Caco-2 (cell line): ENCODE results near the gene ENPP4. TPM values are rescaled to one million over a fixed set of nuclear protein-coding genes. Genes with fewer than 3 reads are reported as not detected.

Source experiments
- BruUV-seq: library from RNA; stranded (reverse); fragments of 400-500 nt; replicated peaks from 2 replicates; lab custom pipeline; 2021; lab: Mats Ljungman, UMichigan
- CTCF ChIA-PET: fragments of 300-600 bp; sonication (Branson Sonifier 250); formaldehyde crosslinking; loops from one replicate; lab custom pipeline; 2022; ENCODE audit warnings: antibody characterized with exemption; lab: Charles Lee
- POLR2A ChIA-PET: fragments of 300-600 bp; sonication (Branson Sonifier 250); formaldehyde crosslinking; loops from one replicate; lab custom pipeline; 2022; ENCODE audit warnings: antibody characterized with exemption; lab: Charles Lee
- DNase-seq, 2 experiments: peaks; one replicate each; pipeline versions ENCODE4 v3.0.0 to v3.0.0-alpha.2; 2020 to 2022
- H3K27me3 ChIP-seq: replicated peaks from 2 replicates; pipeline ENCODE4 v1.6.0; 2011; ENCODE audit warnings: low read length; ENCODE audit not compliant: control insufficient read depth, insufficient read depth
- H3K36me3 ChIP-seq: 2 replicates; pipeline ENCODE4 v1.5.1; 2011; ENCODE audit warnings: low read length; ENCODE audit not compliant: control insufficient read depth, insufficient read depth
- H3K4me1 ChIP-seq: fragments of 250-450 bp; sonication (Bioruptor Pico); 2 replicates; pipeline ENCODE4 v1.5.1; 2020; ENCODE audit warnings: mild to moderate bottlenecking
- H3K4me3 ChIP-seq: 2 replicates; pipeline ENCODE4 v1.5.1; 2011; ENCODE audit warnings: low read depth, mild to moderate bottlenecking, control low read depth, low read length
- H3K9me3 ChIP-seq: fragments of 250-450 bp; sonication (Bioruptor Pico); 2 replicates; pipeline ENCODE4 v1.5.1; 2020; ENCODE audit warnings: mild to moderate bottlenecking, moderate library complexity
- H3K27ac Mint-ChIP-seq: one replicate; pipeline ENCODE4 v1.8.0; 2022; ENCODE audit warnings: mixed read lengths; ENCODE audit not compliant: unreplicated experiment
- H3K27me3 Mint-ChIP-seq: one replicate; pipeline ENCODE4 v1.8.0; 2022; ENCODE audit warnings: mixed read lengths; ENCODE audit not compliant: insufficient read depth, unreplicated experiment
- H3K36me3 Mint-ChIP-seq: one replicate; pipeline ENCODE4 v1.8.0; 2022; ENCODE audit warnings: mild to moderate bottlenecking, mixed read lengths; ENCODE audit not compliant: insufficient read depth, unreplicated experiment
- H3K4me1 Mint-ChIP-seq: one replicate; pipeline ENCODE4 v1.8.0; 2022; ENCODE audit warnings: low read depth, mixed read lengths; ENCODE audit not compliant: unreplicated experiment
- H3K4me3 Mint-ChIP-seq: one replicate; pipeline ENCODE4 v1.8.0; 2022; ENCODE audit warnings: mild to moderate bottlenecking, moderate library complexity, mixed read lengths; ENCODE audit not compliant: unreplicated experiment
- H3K9me3 Mint-ChIP-seq: one replicate; pipeline ENCODE4 v1.8.0; 2022; ENCODE audit warnings: mixed read lengths; ENCODE audit not compliant: unreplicated experiment
- intact Hi-C: fragments of 100-400 bp; cut with micrococcal nuclease; formaldehyde crosslinking; loops from one replicate; pipeline ENCODE4 v1.10.0; 2022; ENCODE audit not compliant: unreplicated experiment
- total RNA-seq: library from RNA; stranded (reverse); gene quantifications from 2 replicates; pipeline ENCODE4 v1.2.3, GENCODE V29; 2022
- TF ChIP-seq, protein P1 (sequence below), 2 experiments: fragments of 200-600 bp in 1 of 2; IDR thresholded peaks; 1 replicate in 1 of 2; 2 replicates in 1 of 2; pipeline versions ENCODE4 v1.5.1 to v1.8.0; 2011 to 2022; ENCODE audit warnings: antibody characterized with exemption in 1 of 2, control low read depth in 1 of 2, inconsistent platforms in 1 of 2, low read depth in 1 of 2, low read length in 1 of 2, mild to moderate bottlenecking in 1 of 2, moderate library complexity in 1 of 2; ENCODE audit not compliant: insufficient read depth in 1 of 2, severe bottlenecking in 1 of 2, unreplicated experiment in 1 of 2

Gene ENPP4
- total RNA-seq, 1 experiment from 2014 or later, result 2.7 TPM

DNA sequence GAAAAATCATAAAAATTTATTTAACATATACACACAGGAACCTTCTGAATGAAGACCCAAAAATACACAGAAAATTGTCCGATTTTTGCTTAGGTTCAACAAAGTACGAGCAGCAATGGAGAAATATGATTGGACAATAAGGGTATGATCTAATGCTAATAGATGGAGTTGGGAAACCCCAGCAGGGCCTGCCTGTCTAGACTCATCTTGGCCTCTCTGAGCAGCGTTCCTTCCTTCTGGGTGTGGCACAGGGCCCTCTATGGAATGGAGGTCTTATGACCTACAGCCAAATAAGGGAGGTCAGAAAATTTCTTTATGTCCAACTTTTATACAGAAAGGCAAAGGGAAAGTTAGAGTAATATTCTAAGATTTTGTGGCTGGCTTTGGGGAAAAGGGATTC is 27.7 kb upstream of the ENPP4 start:
- no peaks in the 10 kb centered on the region for H3K36me3 ChIP-seq
- BruUV-seq, result no TSS peak
- Mint-ChIP-seq H3K27me3 (no peaks in the 10 kb centered on the region), H3K27ac (no peak overlapping the region), H3K9me3 (no peaks in the 10 kb centered on the region), H3K4me3 (no peak overlapping the region), H3K4me1 (no peaks in the 10 kb centered on the region), H3K36me3 (no peaks in the 10 kb centered on the region)
- no peak for DNase-seq
- CTCF ChIA-PET, result no interaction called here
- TF ChIP-seq, protein P1, sequence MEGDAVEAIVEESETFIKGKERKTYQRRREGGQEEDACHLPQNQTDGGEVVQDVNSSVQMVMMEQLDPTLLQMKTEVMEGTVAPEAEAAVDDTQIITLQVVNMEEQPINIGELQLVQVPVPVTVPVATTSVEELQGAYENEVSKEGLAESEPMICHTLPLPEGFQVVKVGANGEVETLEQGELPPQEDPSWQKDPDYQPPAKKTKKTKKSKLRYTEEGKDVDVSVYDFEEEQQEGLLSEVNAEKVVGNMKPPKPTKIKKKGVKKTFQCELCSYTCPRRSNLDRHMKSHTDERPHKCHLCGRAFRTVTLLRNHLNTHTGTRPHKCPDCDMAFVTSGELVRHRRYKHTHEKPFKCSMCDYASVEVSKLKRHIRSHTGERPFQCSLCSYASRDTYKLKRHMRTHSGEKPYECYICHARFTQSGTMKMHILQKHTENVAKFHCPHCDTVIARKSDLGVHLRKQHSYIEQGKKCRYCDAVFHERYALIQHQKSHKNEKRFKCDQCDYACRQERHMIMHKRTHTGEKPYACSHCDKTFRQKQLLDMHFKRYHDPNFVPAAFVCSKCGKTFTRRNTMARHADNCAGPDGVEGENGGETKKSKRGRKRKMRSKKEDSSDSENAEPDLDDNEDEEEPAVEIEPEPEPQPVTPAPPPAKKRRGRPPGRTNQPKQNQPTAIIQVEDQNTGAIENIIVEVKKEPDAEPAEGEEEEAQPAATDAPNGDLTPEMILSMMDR (IDR thresholded peaks at IDR 0.05; ENCODE audit: insufficient read depth in 1 of 2, low read depth in 1 of 2, low read length in 1 of 2, severe bottlenecking in 1 of 2, unreplicated experiment in 1 of 2), result no peak
- no peaks in the 10 kb centered on the region for H3K27me3 ChIP-seq
- POLR2A ChIA-PET, result no interaction called here
- H3K4me1 ChIP-seq, result no peaks in the 10 kb centered on the region
- H3K4me3 ChIP-seq, result no peak overlapping the region
- intact Hi-C loops, result no loop called here
- H3K9me3 ChIP-seq, result peaks cover 3% of the 10 kb centered on the region; the same call in 1 of the 2 replicates

DNA sequence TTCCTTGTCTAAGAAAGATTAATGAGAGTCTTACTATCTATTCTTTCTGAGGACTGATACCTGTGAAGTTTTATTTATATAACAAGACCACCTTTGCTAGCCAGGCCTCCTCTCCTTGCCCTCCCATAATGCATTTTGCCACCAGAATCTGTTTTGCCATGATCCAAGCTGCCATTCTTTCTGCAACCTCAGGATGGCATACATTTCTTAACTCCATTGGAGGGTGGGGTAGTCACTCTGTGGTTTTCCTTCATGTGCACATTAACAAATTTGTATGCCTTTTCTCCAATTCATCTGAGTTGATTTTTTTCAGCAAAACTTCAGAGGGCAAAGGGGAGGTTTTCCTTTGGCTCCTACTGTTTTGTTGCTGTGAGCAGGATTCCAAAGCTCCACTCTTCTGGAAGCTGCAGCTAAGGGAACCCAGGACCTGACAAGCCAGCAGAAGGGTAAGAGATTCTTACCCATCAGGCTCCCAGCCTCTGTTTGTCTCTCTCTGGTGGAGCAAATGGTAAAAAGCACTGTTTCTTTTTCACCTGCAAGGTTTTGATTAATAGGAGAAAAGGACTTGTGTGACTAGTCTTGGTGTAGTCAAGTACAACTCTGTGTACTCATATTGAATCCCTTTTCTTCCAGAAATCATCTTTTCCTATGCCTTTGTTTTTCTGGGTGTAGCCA is 26.2 kb upstream of the ENPP4 start:
- Mint-ChIP-seq H3K27ac (no peak overlapping the region), H3K27me3 (no peaks in the 10 kb centered on the region), H3K4me3 (no peak overlapping the region), H3K36me3 (no peaks in the 10 kb centered on the region), H3K9me3 (no peaks in the 10 kb centered on the region), H3K4me1 (no peaks in the 10 kb centered on the region)
- intact Hi-C loops, result no loop called here
- H3K4me1 ChIP-seq, result no peaks in the 10 kb centered on the region
- no peak for DNase-seq
- H3K36me3 ChIP-seq, result no peaks in the 10 kb centered on the region
- ChIA-PET POLR2A (no interaction called here), CTCF (no interaction called here)
- no TSS peak for BruUV-seq
- TF ChIP-seq, protein P1 (IDR thresholded peaks at IDR 0.05; ENCODE audit: insufficient read depth in 1 of 2, low read depth in 1 of 2, low read length in 1 of 2, severe bottlenecking in 1 of 2, unreplicated experiment in 1 of 2), result no peak
- peaks cover 3% of the 10 kb centered on the region; the same call in 1 of the 2 replicates for H3K9me3 ChIP-seq
- no peak overlapping the region for H3K4me3 ChIP-seq
- H3K27me3 ChIP-seq, result no peaks in the 10 kb centered on the region

DNA sequence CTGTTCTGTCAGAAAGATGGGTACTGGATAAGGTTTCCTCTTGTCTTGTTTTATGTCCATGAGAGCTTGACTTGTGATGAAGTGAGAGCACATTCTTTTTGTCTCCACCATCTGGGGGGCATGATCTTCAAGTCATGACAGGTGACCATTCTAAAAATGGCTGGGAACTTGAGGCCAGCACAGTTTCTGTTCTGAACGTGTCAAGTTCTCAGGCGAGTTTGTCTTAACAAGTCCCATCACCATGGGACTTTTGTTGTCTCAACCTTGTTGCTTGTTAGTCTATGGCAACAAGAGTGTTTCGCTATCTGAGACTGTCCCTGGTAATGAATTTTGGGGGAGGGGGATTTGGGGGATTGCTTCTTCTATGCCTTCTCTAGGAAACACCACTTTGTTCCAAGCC is 25.6 kb upstream of the ENPP4 start:
- Mint-ChIP-seq H3K4me3 (no peak overlapping the region), H3K9me3 (no peaks in the 10 kb centered on the region), H3K27me3 (no peaks in the 10 kb centered on the region), H3K4me1 (no peaks in the 10 kb centered on the region), H3K27ac (no peak overlapping the region), H3K36me3 (no peaks in the 10 kb centered on the region)
- H3K9me3 ChIP-seq, result peaks cover 3% of the 10 kb centered on the region; the same call in 1 of the 2 replicates
- no peak overlapping the region for H3K4me3 ChIP-seq
- CTCF ChIA-PET, result no interaction called here
- no TSS peak for BruUV-seq
- intact Hi-C loops, result no loop called here
- no peak for DNase-seq
- TF ChIP-seq, protein P1 (IDR thresholded peaks at IDR 0.05; ENCODE audit: insufficient read depth in 1 of 2, low read depth in 1 of 2, low read length in 1 of 2, severe bottlenecking in 1 of 2, unreplicated experiment in 1 of 2), result no peak
- H3K4me1 ChIP-seq, result no peaks in the 10 kb centered on the region
- POLR2A ChIA-PET, result no interaction called here
- H3K36me3 ChIP-seq, result no peaks in the 10 kb centered on the region
- no peaks in the 10 kb centered on the region for H3K27me3 ChIP-seq
